Middle frontal gyrus (tissue), 1 donor: ENCODE data around the gene NID2.

Experiments
- DNase-seq: peaks from one replicate; pipeline ENCODE4 v3.0.0-alpha.2; 2015; ENCODE audit warnings: low spot score; ENCODE audit errors: extremely low spot score

NID2 gene

DNA sequence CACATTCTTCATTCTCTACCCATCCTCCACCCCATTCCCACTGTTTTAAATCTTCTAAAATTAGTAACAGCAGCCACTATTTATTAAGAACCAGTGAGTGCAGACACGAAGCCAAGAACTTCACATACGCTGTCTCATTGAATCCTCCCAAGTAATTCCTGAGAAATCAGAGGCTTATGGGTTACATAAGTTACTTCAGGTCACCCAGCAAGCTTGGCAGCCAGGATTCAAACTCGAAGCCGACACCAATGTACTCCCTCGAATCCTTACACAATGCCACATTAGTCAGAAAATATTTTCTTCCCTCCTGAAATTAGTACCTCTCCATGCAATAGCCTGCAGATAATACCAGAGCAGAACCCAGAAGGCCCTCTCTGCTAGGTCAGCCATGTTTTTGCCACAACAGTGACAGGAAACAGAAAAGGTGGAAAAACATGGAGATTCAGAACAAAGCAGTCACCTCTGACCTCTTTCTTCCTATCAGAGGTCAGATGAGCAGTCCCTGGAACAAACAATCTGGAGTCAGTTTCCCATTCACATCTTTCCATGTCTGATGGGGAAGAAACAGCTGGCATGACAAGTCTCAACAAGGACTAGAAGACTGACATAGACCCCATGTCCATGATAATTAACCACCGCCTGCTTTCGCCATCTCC is 16.4 kb downstream of the NID2 start:
- no peak for DNase-seq

DNA sequence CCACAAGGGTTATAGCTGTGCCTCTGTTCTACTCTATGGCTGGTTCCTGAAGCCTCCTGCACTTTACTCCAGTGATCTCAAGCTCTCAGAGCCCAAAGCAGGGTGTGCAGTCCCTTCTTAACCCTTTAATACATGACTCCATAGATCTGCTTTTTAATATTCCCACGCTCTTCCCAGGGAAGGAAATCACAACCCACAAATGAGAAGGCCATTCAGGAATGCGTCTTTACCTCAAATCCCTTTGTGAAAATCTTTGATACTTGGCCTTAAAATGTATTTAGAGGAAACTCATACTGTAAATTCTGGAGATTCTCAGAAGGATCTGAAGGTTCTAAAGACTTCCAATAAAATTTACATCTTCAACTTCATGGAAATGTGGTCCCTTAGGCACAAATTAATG is 17.0 kb downstream of the NID2 start:
- no peak for DNase-seq

DNA sequence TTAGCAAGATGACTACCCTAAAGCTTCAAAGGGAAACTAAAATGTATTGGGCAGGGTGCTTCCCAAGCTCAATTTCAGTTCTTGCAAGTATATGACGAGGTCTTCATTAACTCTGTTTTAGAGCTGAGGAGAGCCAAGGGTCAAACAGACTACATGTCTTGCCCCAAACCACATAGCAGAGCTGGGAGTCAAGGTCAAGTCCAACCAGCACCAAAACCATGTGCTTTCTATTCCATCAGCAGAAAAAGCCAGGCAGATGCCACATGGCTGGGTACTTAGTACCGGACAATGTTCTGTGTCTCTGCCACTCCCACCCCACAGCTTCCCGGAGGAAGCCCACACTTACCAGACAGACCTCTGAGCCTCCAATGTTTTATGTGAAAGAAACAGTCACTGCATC is 17.6 kb downstream of the NID2 start:
- no peak for DNase-seq

GRCh38 chr14:52049721-52050588 is 18.9 kb downstream of the NID2 start:
- DNase-seq = no peak

- DNase-seq = no peak
Observed at GRCh38 chr14:52049271-52049670, 19.6 kb downstream of the NID2 start.

GRCh38 chr14:52048641-52049204 is 20.1 kb downstream of the NID2 start:
- DNase-seq = no peak

DNA sequence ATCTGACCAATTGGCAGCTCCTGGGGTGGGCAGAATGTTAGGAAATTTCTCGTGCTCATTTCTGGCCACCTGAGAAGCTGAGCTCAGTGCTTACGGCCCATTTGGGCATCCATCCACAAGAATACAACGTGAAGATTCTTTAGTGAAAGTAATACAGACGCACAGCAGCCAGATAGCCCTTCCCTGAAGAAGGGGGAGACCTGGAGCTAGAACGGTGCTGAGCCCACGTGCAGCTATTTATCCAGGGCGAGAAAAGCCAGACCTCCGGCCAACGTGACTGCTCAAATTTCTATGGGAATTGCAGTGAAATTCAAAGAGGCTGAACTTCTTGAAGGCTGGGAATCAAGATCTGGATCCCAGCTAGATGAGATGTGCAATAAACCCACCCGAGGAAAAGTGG is 20.7 kb downstream of the NID2 start:
- DNase-seq = no peak

DNA sequence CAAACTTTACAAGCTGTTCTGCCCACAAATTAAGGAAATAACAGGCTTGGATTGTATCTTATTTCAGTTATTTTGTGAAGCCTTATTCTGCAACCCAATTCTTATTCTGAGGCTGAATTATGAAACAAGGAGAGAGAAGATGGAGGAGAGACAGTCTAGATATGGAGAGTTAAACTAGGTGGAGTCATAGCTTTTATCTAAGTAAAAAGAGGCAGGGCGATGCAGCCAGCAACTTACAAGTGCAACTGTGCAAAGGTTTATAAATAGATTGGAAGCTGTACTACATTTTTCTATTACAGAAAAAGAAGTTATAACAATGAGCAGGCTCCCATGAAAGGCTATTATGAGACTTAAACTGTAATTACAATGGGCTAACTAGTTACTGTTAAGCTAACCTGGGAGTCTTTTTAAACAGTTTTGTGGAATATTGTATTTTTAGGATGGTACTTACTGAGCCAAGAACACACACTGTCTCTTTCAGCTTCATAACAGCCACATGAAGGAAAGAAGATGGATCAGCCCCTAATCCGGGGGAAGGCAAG is 22.4 kb downstream of the NID2 start:
- DNase-seq = no peak

GRCh38 chr14:52044791-52045522 is 23.9 kb downstream of the NID2 start:
- no peak for DNase-seq

DNA sequence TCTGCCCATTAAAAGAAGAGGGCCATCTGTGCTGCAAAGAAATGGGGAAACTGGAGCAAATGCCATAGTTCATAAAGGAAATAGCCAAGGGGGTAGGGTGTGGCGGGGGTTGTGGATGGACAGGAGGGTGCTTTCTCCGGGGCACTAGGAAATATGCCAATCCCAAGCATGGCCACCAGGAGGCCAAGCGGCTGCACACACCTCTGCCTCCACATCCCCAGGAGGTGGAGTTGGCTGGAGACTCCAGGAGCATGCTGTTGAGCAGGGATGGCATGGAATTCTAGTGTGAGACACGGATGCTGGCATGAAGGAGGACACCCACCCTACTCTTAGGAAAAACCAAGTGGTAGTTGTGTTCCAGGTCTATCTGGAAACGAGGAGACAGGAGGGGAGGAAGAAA is 25.2 kb downstream of the NID2 start:
- no peak for DNase-seq

DNA sequence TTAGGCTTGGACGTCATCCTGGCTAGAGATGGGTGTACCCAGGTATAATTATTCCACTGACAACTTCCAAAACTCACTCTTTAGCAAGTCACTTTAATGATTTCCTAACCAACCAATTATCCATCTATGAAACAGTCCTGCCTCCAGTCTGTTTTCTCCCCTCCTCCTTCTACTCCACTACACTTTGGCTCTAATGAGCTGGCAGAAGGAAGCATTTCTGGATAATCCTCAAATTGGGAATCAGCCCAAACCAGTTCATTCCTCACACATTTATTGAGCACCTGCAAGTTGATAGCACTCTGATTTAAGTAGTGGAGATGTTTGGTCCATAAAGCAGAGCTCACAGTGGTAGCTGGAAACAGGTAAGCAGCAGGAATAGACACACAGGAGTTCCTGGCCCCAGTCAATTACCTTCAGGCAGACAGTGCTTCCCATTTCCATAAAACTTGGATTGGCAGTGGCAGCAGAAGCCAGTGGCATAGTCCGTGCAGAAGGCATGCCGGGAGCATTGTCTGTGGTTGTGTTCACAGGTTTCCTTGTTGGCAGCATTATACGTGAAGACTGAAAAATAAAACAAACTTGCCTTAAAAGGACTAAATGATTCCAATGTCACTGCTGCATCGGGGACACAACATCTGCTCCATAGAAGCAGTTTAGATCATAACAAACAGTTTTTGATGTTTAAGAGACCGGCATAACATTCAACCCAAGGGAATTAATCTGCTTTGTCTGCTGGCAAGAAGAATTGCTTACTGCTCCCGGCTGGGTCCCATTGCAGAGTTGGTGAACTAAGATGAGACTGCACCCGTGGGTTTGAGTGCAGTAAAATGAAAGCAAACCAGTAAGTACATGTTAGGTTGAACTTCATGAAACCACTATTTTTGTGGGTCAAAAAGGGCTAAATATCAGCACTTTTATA is 26.2 kb downstream of the NID2 start:
- no peak for DNase-seq

DNA sequence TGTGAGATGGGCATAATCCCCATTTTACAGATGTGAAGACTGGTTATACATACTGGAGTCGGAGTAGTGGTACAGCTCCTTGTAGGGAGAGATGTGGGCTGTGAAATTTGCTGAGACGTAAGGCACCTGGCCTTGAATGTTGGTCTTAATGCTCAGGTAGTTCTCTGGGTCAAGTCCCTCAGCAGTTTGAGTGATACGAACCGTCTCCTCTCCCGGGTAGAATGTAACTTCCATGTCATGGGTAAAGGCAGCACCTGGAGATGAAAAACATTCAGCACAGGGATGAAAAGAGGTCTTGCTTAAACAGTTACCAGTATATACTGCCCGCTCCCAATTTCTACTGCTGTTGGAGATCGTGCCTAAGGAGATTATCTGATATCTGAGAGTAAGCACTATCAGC is 28.3 kb downstream of the NID2 start:
- DNase-seq = no peak

- DNase-seq = no peak
Observed at GRCh38 chr14:52039124-52039815, 29.6 kb downstream of the NID2 start.

GRCh38 chr14:52033101-52033642 is 35.7 kb downstream of the NID2 start:
- no peak for DNase-seq

GRCh38 chr14:52032204-52032801 is 36.6 kb downstream of the NID2 start:
- no peak for DNase-seq

DNA sequence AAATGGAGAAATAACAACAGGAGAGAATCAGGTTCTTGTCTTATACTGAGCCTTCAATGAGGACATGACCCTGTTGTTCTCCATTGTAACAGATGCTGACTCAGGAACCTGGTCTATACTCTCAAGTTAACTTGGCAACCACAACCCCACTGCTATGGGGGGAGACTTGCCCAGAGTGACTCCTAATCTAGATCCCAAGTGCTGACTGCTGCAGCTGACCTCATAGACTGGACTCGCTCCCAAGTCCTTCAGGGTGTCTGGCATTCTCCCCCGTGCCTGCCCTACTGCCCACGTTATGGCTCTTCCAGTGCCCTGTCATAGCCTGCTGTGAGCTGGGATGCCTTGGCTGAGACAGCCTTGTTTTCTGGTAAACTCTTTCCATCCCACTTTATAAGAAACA is 37.1 kb downstream of the NID2 start:
- DNase-seq = no peak

DNA sequence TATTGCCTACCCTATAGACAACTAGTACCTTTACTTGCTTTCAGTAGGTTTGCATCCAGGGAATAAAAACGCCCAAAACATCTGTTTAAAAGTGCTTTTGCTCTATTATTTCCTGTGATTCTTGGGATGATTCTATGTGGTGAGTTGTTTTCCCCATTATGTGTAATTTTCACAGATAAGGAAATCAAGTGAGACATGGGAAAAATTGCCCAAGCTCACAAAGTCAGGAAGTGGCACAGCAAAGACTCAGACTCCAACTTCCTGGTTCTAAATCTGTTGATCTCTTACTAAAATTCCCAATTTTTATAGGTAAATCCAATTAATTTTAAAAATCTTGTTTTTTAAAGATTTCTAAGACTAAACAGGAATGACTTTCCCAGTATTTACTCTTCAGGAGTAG is 39.0 kb downstream of the NID2 start:
- DNase-seq = no peak

GRCh38 chr14:52026901-52027300 is 42.0 kb downstream of the NID2 start:
- DNase-seq = peak; percentile 29

GRCh38 chr14:52026017-52026660 is 42.7 kb downstream of the NID2 start:
- DNase-seq = no peak
